Measurements from ENCODE around the gene GTF2F2. TPM values are rescaled to one million over a fixed set of nuclear protein-coding genes. Genes with fewer than 3 reads are reported as not detected.
"Not testable (repeated sequence)": the region's sequence is repeated elsewhere in the genome, so short reads cannot be mapped to it uniquely, and the experiment has no call there.

GTF2F2 gene
- total RNA-seq, 1 experiment from 2014 or later = 64.5 TPM

DNA sequence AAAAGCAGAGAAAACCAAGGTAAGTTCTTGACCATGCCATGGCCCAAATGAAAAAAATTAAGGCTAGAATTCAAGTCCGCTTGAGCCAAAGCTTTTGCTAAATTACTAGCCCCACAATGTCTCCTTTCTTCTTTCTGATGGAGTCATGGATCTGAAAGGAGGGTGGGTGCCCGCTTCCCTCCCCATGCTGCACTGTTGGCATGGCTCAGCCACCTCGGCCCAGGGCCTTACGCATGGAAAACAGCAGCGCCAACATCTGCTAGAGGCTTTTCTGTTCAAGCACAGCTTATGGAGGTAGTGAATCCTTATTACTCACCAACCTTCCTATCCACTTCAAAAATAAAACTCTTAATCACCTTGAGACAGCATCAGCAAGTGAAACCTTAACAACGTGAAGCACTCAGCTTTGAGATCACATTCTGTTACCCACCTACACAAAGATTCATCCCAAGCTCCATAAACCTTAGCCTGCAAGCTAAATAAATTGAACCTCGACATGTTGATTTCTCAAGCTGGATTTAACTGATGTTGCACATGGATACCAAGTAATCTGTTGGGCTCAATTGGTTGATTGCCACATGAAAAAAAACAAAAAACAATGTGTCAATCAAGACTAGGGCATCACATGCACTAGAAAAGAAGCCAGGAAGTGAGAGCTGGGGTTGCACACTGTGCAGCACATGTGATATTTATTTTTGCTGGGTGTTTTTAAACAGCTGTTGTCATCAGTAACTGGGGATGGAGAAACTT, 177.3 kb downstream of the GTF2F2 start:
- no peak for DNase-seq
- Histone ChIP-seq H3K27me3 (no peaks in the 10 kb centered on the region), H3K36me3 (peaks cover 17% of the 10 kb centered on the region), H3K9me3 (no peaks in the 10 kb centered on the region), H3K4me3 (no peak overlapping the region)

DNA sequence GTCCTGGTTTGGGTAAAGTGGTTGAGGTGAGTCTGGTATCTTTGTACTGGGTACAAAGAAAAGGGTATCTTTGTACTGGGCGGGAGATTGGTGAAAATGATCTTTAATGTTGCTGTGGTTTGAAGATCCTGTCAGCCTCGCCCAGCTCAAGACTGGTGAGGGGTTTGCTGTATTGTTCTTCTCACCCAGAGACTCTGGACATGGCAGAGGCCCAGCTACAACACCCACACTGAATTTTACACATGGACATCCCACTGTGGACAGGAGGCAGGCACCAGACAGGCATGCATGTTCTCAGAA, 177.8 kb downstream of the GTF2F2 start:
- DNase-seq = no peak
- Histone ChIP-seq H3K27me3 (no peaks in the 10 kb centered on the region), H3K9me3 (no peaks in the 10 kb centered on the region), H3K4me3 (no peak overlapping the region), H3K36me3 (peaks cover 12% of the 10 kb centered on the region)

DNA sequence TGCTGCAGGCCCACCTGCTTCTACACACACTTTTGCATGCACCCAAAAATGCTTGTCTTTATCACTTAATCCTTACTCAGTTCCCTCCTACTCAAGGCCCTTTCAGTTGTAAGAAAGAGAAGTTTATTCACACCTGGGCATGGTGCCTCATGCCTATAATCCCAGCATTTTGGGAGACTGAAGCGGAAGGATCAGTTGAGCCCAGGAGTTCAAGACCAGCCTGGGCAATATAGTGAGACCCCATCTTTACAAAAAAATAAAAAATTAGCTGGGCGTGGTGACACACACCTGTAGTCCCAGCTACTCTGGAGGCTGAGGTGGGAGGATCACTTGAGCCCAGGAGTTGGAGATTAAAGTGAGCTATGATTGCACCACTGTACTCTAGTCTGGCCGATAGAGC, 178.2 kb downstream of the GTF2F2 start:
- not testable (repeated sequence) for H3K27me3 ChIP-seq, H3K9me3 ChIP-seq, DNase-seq

DNA sequence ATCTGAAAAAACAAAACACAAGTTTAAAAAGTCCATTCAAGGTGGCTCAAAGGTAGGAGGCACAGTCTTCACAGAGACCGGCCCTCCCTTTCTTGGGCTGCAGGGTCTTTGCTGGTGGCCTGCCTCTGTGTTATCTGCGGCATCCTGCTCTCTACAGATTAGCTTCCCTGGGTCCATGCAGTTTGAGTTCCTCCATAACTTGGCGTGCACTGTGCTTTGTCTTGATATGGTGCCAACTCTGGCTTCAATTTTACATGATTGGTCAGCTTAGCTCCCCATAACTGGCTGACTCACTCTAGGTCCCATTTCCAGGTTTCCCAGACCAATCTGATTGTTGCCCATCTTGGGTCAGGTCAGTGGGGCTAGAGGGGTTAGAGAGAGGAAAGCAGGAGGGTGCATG, 178.9 kb downstream of the GTF2F2 start:
- H3K4me3 ChIP-seq = no peak overlapping the region
- no peaks in the 10 kb centered on the region for H3K9me3 ChIP-seq
- H3K36me3 ChIP-seq = peaks cover 12% of the 10 kb centered on the region
- H3K27me3 ChIP-seq = no peaks in the 10 kb centered on the region
- peak; percentile 62 for DNase-seq

More for the DNA sequence above, 178.2 kb downstream of the GTF2F2 start:
- H3K36me3 ChIP-seq = peaks cover 12% of the 10 kb centered on the region
- H3K4me3 ChIP-seq = not testable (repeated sequence)

DNA sequence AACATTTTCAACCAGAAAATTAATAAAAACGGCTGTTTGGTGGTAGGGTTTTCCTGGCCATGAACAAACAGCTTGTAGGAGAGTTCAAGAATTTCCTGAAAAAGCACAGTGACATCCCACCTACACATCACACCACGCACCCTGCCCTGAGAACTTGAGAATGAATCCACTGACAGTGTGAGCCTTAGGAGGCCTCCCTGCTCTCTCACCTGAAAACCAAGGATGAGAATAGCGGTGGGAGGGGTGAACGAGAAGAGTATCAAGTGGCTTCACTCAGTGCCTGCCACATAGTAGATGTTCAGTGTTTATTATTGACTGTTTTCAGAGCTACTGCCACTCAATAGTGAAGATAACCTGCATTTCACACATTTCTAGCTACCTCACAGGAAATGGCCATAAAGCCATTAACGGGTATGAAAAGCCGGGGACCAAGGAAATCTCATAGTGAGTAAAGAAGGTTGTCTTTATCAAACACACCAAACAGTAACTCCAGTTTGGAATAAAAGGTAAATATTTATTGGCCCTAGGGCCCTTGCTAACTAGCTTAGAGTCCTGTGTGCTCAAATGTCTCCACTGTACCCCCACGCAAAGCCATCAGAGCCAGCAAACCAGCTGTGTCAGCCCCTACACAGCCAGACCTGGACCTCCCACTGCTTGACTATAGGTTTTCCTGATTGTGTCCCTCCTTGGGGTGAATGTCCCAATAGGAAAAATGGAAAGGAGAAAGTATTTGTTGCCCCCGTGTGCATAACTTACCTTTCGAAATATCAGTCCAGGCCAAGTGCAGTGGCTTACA, 180.1 kb downstream of the GTF2F2 start:
- Histone ChIP-seq H3K36me3 (peaks cover 8% of the 10 kb centered on the region), H3K27me3 (no peaks in the 10 kb centered on the region), H3K9me3 (no peaks in the 10 kb centered on the region), H3K4me3 (no peak overlapping the region)
- DNase-seq = no peak

DNA sequence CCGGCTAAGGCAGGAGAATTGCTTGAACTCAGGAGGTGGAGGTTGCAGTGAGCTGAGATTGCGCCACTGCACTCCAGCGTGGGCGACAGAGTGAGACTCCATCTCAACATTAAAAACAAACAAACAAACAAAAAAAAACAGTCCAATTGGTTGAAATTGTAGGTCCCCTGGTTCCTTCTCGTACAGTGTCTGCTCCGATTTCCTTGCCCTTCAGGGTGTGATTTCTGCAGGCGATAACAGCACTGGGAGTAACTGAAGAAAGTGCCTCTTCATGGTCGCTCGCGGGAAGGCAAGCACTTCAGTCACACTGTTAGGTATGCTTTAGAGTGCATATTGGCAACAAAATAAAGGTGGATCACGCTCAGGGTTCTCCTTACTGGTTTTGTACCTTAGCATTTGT, 181.0 kb downstream of the GTF2F2 start:
- DNase-seq = no peak
- H3K4me3 ChIP-seq = no peak overlapping the region
- no peaks in the 10 kb centered on the region for H3K27me3 ChIP-seq
- H3K36me3 ChIP-seq = peaks cover 6% of the 10 kb centered on the region
- H3K9me3 ChIP-seq = no peaks in the 10 kb centered on the region

DNA sequence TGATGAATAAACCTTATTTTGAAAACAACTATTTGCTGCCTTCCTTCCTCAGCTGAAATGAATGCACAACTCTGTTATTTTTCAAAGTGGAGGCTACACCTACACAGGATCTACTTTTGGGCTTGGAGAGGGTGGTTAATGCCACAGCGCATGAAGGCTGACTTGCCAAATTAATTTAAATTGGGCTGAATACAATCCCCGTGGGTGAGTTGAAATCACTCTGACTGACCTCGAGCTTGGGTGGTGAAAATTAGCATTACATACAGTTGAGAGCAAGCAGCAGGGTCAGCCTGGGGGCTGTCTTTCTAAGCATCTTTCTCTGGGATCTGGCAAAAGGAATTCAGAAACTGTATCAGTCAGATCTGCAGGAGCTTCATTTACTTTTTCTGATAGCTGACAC, 182.2 kb downstream of the GTF2F2 start:
- Histone ChIP-seq H3K9me3 (no peaks in the 10 kb centered on the region), H3K27me3 (no peaks in the 10 kb centered on the region), H3K4me3 (no peak overlapping the region), H3K36me3 (no peaks in the 10 kb centered on the region)
- DNase-seq = no peak

DNA sequence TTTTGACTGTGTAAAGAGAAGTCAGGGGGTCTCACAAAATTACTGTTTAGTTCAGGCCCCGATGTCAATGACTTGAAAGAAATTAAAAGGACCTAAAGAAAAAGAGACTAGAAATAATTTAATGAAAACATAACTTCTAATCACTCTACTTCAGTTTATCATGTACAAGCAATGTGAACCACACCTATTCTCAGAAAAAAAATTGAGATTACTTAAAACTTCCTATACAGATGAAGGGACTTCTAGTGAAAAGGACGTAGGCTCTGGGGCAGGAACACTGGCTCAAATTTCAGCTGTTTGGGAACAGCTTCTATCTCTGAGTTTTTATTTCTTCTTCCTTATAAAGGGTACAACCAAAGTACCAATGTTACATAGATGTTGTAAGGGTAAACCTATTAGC, 182.7 kb downstream of the GTF2F2 start:
- no peak overlapping the region for H3K4me3 ChIP-seq
- DNase-seq = no peak
- no peaks in the 10 kb centered on the region for H3K36me3 ChIP-seq
- H3K27me3 ChIP-seq = no peaks in the 10 kb centered on the region
- H3K9me3 ChIP-seq = no peaks in the 10 kb centered on the region

DNA sequence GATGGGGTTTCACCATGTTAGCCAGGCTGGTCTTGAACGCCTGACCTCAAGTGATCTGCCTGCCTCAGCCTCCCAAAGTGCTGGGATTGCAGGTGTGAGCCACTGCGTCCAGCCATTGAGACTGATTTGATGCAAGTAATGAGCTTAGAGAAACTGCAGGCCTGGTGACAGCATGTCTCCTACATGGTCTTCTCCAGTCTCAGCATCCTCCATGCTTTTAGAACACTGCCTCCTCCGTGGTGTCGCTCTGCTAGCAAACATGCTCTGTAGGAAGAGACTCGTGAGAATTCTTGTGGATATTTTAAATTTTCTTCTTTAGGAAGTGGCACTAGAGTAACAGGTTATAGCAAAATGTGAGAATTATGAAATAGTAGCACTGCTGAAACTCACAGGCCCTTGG, 183.6 kb downstream of the GTF2F2 start:
- H3K4me3 ChIP-seq = no peak overlapping the region
- DNase-seq = no peak

DNA sequence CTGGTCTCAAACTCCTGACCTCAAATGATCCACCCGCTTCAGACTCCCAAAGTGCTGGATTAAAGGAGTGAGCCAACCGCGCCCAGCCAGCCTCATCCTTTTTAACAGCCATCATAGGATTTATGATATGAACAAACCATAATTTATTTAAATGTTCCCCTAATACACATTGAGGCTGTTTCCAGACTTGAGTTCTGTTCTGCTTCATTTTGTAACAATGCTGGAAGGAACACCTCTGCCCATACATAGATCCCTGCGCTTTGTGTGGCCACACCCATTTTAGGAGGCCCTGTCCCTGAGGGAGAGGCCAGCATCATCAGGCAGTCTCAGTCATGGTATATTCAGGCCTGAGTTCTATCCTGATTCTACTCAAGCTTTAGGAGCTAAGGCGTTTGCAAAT, 184.8 kb downstream of the GTF2F2 start:
- H3K27me3 ChIP-seq = no peaks in the 10 kb centered on the region
- no peaks in the 10 kb centered on the region for H3K9me3 ChIP-seq
- H3K4me3 ChIP-seq = no peak overlapping the region
- H3K36me3 ChIP-seq = no peaks in the 10 kb centered on the region
- DNase-seq = no peak

More for the DNA sequence above, 183.6 kb downstream of the GTF2F2 start:
- Histone ChIP-seq H3K9me3 (no peaks in the 10 kb centered on the region), H3K36me3 (no peaks in the 10 kb centered on the region), H3K27me3 (no peaks in the 10 kb centered on the region)

DNA sequence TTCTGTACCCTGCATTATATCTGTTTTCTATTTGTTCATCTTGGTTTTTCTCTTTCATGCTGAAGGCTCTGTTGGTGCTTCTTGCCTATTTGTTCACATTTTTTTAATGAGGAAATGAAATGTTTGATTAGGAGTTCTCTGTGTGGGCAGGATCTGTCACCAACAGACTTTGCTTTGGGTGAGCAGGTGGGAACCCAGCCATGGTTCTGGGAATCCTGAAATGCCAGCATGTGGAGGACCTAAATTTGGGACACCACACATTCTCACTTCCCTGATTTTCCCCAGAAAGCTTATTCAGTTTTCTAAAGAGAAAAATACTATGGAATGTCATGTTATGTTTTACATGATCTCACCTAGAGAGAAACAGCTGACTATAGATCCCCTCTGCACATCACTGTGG, 186.7 kb downstream of the GTF2F2 start:
- Histone ChIP-seq H3K4me3 (no peak overlapping the region), H3K27me3 (no peaks in the 10 kb centered on the region), H3K9me3 (no peaks in the 10 kb centered on the region), H3K36me3 (no peaks in the 10 kb centered on the region)
- DNase-seq = no peak

DNA sequence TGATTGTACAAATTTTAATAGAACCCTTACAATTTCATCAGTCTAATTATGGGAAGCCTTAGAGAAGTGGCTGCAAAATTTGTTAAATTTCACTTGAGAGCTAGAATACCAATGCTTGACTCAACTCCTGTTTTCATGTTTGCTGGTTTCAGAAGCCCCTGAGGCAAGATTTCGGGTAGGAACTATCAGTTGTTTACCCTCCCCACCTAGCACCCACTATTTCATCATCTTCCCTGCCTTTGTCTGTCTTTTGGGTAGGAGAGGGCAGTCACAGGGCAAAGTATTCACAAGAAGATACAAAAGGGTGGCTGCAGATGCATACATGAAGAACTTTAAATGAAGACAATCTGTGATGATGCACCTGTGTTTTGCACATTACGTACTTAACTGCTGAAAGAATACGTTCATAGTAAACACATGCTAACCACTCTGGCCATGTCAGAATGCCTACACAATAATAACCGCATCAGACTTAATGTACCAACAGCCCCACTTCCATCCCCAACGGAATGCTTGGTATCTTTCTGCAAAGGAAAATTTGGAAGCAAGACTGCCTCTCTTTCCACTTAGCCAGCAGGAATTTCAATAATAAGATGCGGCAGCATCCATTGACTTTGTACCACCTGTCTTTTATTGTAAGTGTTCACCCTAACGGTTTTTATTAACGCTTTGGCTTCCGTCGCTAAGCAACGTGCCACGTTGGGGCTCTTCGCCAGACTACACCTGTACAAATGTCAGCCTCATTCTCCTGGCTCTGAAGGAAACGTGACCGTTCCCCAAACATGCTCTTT, 190.2 kb downstream of the GTF2F2 start:
- no peak overlapping the region for H3K4me3 ChIP-seq

DNA sequence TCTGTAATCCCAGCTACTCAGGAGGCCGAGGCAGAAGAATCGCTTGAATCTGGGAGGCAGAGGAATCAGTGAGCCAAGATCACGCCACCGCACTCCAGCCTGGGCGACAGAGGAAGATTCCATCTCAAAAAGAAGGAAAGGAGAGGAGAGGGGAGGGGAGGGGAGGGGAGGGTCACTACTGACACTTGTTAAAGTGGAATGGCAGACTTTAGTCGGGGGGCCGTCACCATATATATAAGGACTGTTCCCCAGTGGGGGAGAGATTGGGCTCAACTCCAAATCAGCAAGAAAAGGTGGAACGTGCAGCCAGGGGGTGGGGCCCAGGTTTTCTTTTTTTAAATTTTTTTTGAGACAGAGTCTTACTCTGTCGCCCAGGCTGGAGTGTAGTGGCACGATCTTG, 194.5 kb downstream of the GTF2F2 start:
- no peaks in the 10 kb centered on the region for H3K9me3 ChIP-seq
- H3K4me3 ChIP-seq = no peak overlapping the region
- H3K27me3 ChIP-seq = no peaks in the 10 kb centered on the region
- no peak for DNase-seq
- H3K36me3 ChIP-seq = no peaks in the 10 kb centered on the region

More for the DNA sequence above, 190.2 kb downstream of the GTF2F2 start:
- Histone ChIP-seq H3K36me3 (no peaks in the 10 kb centered on the region), H3K9me3 (no peaks in the 10 kb centered on the region), H3K27me3 (no peaks in the 10 kb centered on the region)
- no peak for DNase-seq

DNA sequence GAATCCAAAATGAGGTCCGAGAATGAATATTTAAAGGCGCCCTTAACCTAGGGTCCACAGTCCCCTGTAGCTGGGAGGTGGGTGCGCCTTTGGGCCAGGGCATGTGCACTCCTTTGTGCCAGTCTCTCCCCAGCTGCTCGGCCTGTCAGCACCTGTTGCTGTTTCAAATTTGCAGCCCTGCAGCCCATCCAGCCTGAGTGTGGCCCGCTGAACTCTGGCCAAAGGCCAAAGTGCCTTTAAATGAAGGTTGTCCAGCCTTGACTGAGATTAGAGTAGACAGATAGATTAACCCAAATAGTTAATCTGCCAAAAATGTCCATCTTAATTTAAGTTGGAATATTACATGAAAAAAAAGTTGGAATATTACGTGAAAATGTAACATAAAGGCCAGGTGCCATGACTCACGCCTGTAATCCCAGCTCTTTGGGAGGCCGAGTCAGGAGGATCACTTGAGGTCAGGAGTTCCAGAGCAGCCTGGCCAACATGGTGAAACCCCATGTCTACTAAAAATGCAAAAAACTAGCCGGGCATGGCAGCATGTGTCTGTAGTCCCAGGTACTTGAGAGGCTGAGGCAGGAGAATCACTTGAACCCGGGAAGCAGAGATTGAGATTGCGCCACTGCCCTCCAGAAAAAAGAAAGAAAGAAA, 195.3 kb downstream of the GTF2F2 start:
- H3K27me3 ChIP-seq = no peaks in the 10 kb centered on the region
- H3K36me3 ChIP-seq = no peaks in the 10 kb centered on the region
- H3K9me3 ChIP-seq = no peaks in the 10 kb centered on the region
- no peak overlapping the region for H3K4me3 ChIP-seq
- peak; percentile 6 for DNase-seq

DNA sequence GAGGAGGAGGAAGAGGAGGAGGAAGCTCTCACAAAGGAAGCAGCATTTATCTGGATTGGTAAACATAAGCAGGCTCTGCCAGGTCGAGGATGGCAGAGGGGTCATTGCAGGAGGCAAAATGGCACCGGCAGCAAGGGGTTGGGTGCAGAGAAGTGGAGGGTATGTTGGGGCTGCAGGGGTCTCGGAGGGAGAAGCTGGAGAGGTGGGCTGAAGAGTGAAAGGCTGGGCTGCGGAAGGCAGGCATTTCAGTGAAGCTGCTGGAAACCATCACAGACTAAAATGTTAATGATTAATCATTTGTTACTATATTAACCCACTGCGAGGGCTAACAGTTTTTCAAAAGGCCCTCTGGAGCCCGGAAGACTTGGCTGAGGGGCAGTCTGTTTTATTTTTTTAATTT, 196.0 kb downstream of the GTF2F2 start:
- H3K9me3 ChIP-seq = no peaks in the 10 kb centered on the region
- H3K27me3 ChIP-seq = no peaks in the 10 kb centered on the region
- H3K36me3 ChIP-seq = no peaks in the 10 kb centered on the region
- no peak for DNase-seq
- no peak overlapping the region for H3K4me3 ChIP-seq

DNA sequence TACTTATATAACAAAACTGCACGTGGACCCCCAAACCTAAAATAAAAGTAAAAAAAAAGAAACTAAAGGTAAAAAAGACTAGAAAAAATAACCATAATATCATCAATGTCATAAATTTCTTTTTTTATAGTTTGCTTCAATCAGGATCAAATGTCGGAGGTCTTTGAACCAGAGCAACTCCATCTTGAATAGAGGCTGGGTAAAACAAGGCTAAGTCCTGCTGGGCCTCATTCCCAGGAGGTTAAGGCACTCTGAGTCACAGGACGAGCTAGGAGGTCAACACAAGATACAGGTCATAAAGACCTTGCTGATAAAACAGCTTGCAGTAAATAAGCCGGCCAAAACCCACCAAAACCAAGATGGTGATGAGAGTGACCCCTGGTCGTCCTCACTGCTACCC, 196.7 kb downstream of the GTF2F2 start:
- Histone ChIP-seq H3K27me3 (no peaks in the 10 kb centered on the region), H3K9me3 (no peaks in the 10 kb centered on the region)
- DNase-seq = no peak

More for the DNA sequence above, 196.7 kb downstream of the GTF2F2 start:
- H3K36me3 ChIP-seq = no peaks in the 10 kb centered on the region
- H3K4me3 ChIP-seq = no peak overlapping the region

All from MG63 (cell line).